Brain pericyte (primary cell): Measurements from ENCODE around the gene PRR36.

Source experiments
- DNase-seq: peaks from one replicate; pipeline ENCODE4 v3.0.0-alpha.2; 2012; ENCODE audit warnings: low read depth, low spot score

PRR36 gene

GRCh38 chr19:7820588-7820987 is 53.6 kb downstream of the PRR36 start:
- DNase-seq: no peak

- no peak for DNase-seq
These were observed 54.9 kb downstream of the PRR36 start for GRCh38 chr19:7819337-7819736.

- no peak for DNase-seq
These were observed 55.4 kb downstream of the PRR36 start for GRCh38 chr19:7818806-7819205.
